Measurements from ENCODE around the gene CAMK1D.

DNA sequence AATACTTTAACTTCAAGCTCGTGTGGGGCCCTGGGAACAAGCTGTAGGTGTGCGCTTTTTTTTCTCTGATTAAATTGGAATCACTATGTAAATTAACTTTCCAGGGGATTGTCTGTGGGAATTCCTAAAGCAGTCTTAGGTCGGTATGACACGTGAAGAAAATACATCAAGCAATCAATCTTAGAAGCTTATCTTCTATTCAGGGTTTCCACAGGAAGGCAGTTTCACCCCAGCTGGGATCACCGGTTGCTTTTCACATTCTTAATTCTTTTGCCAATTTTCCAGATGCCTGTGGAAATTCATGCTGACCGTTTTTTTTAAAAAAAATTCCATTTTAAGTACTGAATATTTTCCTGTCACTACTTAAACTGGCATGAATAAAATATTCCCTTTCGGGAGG, 41.9 kb downstream of the CAMK1D start:
- no peak for TF ChIP-seq EZH2 (IDR thresholded peaks at IDR 0.05; ENCODE audit: low read depth)
- TF ChIP-seq, protein P1, sequence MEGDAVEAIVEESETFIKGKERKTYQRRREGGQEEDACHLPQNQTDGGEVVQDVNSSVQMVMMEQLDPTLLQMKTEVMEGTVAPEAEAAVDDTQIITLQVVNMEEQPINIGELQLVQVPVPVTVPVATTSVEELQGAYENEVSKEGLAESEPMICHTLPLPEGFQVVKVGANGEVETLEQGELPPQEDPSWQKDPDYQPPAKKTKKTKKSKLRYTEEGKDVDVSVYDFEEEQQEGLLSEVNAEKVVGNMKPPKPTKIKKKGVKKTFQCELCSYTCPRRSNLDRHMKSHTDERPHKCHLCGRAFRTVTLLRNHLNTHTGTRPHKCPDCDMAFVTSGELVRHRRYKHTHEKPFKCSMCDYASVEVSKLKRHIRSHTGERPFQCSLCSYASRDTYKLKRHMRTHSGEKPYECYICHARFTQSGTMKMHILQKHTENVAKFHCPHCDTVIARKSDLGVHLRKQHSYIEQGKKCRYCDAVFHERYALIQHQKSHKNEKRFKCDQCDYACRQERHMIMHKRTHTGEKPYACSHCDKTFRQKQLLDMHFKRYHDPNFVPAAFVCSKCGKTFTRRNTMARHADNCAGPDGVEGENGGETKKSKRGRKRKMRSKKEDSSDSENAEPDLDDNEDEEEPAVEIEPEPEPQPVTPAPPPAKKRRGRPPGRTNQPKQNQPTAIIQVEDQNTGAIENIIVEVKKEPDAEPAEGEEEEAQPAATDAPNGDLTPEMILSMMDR (conservative IDR thresholded peaks at IDR 0.05) = no peak

Measured in PC-9 (cell line).